Ecto neural progenitor cell (in vitro differentiated cells): ENCODE data around the gene MYO7A.

Experiments
- DNase-seq: peaks from one replicate; pipeline ENCODE4 v3.0.0-alpha.2; 2018; ENCODE audit warnings: low spot score

Gene MYO7A

GRCh38 chr11:77127920-77128691 lies at the start of gene MYO7A:
MYO7A (plus strand) TSS chr11:77128246; CDS start chr11:77130635, 2,389 bp downstream.
- peak; percentile 85 for DNase-seq

GRCh38 chr11:77079666-77080065 lies 48.4 kb upstream of the MYO7A start:
- DNase-seq, result no peak

DNA sequence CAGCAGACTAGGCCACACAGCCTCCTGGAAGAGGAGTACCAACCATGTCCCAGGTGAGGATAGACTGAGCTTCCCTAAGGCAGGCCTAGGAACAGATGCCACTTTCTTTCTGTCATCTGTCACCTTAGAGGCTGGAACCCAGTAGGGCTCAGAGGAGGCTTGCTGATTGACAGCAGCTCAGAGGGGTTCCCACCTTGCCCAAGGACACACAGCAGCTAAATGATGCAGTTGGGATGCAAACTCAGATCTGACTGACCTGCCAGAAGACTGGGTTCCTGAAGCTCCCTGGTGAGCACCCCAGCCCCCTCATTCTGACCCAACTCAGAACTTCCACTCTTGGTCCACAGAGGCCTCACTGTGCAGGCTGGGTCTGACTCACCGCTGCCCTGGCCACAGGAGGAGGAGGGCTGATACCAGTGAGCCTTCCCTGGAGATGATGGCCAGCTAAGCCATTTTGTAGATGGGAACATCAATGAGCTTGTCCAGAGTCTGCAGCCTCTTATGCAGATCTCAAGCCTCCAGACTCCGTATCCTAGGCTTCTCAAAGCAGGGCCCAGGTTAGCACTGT lies 47.3 kb upstream of the MYO7A start:
- no peak for DNase-seq

- no peak for DNase-seq
Measured at GRCh38 chr11:77081381-77081851, 46.6 kb upstream of the MYO7A start.

GRCh38 chr11:77081976-77082836 lies 45.8 kb upstream of the MYO7A start:
- DNase-seq, result no peak

- DNase-seq, result no peak
Measured at GRCh38 chr11:77082838-77083565, 45.0 kb upstream of the MYO7A start.

GRCh38 chr11:77083566-77084245 lies 44.3 kb upstream of the MYO7A start:
- DNase-seq, result no peak

GRCh38 chr11:77084581-77085191 lies 43.4 kb upstream of the MYO7A start:
- DNase-seq, result no peak

DNA sequence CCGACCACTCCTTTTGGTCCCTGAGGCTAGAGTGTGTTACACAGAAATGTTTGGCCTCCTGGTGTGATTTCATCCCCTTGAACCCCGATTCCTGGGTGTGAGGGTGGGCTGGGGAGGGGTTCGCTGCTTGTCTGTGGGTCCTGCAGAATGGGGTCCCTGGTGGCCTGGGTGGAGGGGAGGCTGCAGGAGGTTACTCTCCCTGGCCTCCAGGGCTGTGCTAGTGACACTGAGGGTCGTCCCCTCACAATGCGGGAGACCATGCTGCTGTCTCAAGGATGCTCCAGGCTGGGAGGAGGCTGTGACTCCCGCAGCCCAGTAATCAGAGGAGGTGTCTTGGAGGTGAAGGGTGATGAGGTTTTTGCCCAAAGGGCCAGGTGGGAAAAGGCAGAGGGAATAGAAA lies 42.4 kb upstream of the MYO7A start:
- no peak for DNase-seq

GRCh38 chr11:77086521-77087472 lies 41.2 kb upstream of the MYO7A start:
- no peak for DNase-seq

DNA sequence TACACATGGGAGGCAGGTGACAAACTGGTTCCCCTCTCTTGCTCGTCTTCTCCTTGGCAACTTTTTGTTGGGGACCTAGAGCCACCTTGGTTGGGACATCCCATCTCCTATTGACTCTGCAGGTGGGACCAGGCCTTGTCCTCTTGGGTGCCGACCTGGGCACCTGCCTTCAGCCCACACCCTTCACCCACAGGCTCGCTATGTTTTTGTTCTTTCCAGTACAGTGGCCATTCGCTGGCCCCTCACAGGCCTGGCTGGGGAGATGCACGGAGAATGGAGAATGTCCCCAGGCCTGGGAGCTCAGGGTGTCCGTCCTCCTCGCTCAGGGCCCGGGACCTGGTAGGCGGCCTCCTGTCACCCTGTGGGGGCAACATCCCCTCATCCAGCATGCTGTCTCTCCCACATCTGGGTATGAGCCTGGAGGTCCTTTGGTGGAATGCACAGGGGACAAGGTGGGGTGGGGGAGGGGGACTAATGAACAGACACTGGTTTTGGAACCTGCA lies 40.3 kb upstream of the MYO7A start:
- DNase-seq, result no peak

DNA sequence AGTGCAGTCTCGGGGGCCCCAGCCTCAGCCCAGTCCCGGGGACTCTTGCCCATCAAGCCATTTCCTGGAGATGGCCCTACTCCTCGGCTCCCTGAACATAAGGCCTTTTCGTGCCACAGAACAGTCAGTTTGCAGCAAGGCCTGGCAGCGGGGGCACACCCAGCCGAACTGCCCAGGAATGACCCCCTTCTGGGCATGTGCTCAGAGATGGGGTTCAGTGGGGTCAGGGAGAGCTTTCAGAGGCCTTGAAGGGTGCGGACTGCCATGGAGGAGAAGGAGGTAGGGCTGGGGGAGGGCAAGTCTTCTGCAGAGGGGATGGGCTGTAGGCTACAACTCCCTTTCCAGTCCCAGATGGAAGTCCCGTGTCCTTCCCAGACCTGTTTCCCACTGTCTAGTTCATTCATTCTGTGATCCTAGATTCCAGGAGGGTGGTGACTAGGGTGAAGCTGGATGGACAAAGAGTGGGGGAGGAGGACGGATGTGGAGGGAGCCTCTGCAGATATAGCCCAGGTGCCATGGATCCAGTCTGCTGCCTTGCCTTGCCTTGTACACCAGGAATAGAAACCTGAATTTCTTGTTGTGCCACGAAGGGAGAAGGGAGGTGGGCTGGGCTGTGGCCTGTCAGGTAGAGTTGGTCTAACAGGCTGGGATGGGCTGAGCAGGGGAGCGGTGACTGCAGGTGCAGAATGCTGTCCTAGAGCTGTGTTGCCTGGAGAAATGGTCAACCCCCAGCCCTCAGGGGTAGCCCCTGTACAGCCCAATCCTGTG lies 39.6 kb upstream of the MYO7A start:
- DNase-seq, result no peak

DNA sequence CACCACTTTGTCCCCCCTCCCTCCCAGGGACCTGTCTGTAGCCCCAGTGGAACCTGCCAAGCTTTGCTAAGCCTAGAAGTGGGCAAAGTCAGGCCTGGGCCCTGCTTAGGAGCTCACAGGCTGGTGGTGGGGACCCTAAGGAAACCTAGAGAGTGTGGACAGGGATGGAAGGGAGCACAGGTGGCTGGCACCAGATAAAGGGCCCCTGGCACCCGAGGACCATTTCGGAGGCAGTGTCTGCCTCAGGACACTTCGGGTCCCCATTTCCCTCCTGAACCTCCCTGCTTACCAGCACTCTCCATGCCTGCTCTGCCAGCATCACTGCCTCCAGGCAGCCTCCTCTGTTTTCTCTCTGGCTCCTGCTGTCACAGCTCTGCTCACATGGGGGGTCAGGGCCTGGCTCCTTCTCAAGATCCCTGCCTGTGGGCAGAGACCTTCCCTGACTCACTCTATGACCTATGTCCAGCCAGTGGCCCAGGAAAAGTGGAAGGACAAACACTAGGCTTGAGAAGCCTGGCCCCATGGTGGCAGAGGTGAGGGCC lies 39.0 kb upstream of the MYO7A start:
- no peak for DNase-seq

DNA sequence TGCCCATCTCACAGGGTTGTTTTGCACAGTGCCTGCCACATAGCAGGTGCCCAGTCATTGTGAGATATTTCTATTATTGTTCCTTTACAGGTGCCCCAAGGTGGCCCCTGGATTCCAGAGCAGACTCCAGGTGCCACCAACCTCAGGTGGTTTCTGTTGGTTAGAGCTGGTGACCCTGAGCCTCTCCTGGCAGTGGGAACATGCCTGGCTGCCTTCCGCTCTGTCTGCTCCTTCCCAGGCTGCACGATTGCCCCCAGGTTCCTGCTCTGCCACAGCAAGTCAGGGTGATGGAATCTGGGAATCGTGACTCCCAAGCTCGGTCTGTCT lies 38.0 kb upstream of the MYO7A start:
- no peak for DNase-seq

DNA sequence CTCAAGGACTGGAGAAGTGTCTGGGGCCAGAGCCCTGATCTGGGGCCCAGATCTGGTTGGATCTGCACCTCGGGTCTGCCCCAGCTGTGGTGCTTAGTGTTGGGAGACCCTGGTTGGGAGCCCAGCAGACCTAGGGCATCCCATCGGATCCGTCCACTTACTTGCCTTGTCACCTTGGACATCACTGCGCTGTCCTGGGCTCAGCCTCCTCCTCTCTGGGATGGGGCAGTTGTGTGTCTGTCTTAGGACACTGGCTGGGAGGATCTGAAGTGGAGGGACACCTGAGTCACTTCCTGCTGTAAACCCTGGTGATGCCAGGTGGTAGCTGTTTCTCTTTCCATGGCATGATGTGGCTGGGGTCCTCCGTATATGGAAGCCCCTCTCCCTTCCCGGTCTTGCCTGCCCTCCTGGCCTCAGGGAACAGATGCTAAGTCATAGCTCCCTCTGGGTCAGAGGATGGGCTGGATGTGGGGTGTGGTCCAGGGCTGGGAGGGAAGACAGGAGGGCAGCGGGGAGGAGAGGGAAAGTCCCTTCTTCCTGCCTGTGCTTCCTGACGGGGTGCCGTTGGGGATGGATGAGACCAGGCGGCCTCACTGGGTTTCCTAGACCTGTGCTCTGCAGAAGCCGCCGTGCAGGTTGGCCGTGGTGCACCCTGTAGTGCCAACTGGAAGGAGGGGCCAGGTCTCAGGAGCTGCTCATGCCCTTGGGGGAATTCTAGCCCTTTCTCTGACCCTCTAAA lies 37.5 kb upstream of the MYO7A start:
- DNase-seq, result no peak

DNA sequence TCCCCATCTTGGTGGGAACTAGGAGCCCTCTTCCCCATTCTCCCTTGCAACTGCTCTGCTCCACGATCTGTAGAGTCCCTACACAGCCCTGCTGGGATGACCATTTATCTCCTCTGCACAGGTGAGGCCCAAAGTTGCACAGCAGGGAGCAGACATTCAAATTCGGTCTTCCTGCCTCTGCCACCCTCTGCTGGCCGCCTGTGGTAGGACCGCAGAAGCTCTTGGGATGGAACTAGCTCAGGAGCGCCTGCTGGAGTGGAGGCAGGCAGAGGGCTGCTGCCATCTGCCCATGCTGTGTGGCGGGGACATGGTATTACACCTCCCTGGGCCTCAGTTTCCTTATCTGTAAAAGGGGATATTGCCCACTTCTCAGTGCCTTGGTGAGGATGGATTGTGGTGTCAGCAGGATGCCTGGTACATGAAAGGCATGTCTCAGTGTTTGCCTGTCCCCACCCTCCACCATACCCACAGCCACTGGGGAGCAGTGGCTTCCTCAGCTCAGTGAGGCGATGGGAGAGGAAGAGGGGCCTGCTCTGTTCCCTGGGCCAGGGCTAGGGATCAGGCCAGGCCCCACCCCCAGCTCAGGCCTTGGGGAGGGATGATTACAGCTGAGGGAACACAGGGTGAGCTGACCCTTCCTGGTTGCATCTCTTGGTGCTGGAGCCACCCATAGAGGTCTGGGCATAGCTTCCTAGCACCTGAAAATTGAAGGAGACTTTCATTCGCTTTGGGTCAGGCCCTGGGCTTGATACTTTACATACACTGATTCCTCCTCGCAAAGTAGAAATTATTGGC lies 36.7 kb upstream of the MYO7A start:
- peak; percentile 85 for DNase-seq

DNA sequence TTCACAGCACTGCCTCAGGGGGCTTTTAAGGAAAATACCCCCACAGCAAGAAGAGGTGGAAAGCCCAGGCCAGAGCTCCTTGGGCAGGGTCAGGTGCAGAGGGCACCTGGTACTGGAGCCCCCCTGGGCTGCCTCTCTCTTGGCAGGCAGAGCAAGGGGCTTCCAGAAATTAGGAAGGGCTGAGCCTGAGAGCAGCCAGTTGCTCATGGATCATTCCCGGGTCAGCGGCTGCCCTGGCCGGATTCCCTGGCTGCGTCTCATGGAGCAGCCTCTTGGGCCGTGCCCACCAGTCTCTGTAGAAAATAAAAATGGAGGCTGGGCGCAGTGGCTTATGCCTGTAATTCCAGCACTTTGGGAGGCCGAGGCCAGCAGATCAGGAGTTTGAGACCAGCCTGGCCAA lies 35.7 kb upstream of the MYO7A start:
- DNase-seq, result no peak
